RPMI7951 (cell line): ENCODE measurements around the gene NAPSA. TPM values are rescaled to one million over a fixed set of nuclear protein-coding genes. Genes with fewer than 3 reads are reported as not detected.

Experiments used
- DNase-seq: peaks from one replicate; pipeline ENCODE4 v3.0.0-alpha.2; 2012; ENCODE audit warnings: low read depth
- total RNA-seq: library from RNA; depleted of rRNA; stranded (reverse); fragments of >200 nt; shearing (Covaris generic); gene quantifications from 2 replicates; pipeline ENCODE4 v1.2.3, GENCODE V29; 2014; rRNA removed

Gene NAPSA
- total RNA-seq, 1 experiment from 2014 or later, result not detected

DNA sequence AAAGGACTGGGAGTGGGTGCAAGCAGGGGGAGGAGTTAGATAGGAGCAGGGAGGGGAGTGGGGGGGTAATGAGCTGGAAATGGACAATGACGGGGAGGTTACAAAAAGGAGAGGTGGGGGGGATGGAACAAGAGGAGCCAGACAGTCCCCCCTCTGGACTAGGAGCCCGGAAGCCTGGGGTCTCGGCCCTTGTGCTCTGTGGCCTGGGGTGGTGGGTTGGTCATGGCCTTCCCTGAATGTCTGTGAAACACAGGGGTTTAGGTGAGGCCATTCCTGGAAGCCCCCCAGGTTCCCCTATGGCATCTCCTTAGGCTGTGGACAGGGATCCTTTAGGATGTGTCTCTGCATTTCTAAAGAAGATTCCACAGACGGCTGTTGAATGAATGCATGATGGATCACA lies 48.3 kb downstream of the NAPSA start:
- no peak for DNase-seq

DNA sequence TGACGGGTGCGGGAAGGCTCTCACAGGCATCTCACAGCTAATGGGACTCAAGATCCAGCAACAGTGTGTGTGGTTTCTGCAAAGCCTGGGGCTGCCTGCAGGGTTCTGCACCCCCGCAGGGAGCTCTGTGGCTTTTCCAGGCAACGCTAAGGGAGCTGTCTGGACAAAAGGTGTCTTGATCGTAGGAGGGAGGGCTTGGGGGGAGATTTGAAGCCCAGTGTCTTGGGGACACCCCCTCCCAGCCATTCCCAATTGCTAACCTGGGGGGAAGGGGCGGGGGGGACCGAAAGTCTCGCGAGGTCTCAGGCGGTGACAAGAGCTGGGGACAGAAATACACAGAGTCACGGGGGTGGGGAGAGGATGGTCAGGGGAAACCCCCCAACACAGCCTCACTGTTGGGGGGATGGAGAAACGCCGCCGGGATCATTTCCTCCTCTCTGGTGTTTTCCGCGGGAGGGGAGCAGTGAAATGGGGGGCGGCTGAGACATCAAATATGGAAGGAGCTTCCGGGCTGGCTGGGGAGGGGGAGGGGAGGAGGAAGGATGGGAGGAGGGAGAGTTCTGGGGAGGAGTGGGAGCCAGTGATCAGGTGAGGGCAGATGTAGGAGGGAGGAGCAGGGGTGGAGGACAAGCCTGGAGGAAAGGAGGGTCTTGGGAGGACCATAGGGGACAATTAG lies 49.5 kb downstream of the NAPSA start:
- DNase-seq, result peak; percentile 21

DNA sequence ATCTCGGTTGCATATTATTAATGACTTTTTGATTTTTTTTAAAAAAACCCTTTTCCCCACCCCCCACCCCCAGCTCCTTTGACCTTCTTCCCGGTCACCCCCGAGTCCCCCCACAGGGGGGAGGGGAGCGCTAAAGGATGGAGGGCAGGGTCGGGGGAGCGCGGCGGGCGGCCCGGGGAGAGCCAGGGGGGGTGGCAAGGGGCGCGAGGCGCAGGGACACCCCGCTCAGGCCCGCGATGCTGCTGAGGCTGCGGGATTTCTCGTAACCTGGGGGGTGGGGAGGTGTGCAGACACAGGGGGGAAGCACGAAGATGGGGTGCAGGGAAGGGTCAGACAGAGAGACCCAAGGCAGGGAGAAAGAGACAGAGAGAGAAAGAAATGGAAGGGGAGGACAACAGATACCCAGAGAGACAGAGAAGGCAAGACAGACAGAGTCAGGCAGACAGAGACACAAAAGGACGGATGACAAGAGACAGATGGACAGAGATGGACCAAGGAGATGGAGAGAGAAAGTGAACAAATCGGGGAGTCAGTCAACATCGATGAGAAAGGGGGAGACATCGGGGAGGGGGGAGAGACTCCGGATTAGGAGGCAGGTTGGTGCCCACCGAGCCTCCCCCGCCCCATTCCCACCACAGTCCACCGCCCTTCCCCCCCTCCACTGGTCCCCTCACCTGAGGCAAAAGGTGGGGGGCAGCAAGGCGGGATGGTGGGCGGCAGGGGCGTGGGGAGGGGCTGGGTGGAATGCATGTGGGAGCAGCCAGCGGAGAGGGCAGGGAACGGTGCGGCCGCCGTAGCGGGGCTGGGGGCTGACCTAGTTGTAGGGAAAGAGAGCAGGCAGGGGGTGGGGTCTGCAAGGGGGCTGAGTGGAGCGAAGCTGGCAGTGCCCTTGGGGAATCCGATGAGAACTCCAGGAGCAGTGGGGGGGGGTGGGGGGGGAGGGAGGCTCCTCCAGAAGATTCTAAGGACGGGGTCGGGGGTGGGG lies 50.4 kb downstream of the NAPSA start:
- DNase-seq, result no peak

DNA sequence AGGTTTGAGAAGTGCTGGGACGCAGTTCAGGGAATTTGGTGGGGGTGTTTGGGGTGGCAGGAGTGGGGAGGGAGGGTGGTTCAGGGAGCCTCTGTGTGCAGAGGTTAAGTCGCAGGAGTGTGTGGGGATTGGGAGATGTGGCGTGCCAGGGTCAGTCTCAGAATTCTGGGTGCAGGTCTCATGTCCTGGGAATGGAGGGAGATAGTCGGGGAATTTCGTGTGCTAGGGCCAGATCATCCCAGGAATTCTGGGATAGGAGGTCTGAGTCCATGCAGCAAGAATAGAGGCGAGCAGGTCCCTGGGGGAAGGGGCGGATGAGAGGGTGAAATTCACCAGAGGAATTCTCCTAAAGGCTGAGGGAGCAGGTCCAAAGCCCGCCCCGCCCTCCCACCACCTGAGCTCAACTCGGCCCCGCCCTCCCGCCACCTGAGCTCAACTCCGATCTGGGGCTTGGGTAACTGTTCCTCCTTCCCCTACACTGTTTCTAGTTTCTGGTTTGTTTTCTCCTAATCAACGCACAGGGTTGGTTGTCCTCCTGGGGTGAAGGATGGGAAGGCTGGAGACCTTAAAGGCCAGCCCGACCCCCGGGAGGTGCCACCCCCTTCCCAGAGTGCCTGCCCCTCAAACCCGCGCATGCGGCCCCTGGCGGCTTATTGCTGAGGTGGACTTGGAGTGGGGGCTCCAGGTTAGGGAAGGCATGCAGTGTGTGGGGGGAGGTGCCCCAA lies 51.5 kb downstream of the NAPSA start:
- DNase-seq, result no peak

DNA sequence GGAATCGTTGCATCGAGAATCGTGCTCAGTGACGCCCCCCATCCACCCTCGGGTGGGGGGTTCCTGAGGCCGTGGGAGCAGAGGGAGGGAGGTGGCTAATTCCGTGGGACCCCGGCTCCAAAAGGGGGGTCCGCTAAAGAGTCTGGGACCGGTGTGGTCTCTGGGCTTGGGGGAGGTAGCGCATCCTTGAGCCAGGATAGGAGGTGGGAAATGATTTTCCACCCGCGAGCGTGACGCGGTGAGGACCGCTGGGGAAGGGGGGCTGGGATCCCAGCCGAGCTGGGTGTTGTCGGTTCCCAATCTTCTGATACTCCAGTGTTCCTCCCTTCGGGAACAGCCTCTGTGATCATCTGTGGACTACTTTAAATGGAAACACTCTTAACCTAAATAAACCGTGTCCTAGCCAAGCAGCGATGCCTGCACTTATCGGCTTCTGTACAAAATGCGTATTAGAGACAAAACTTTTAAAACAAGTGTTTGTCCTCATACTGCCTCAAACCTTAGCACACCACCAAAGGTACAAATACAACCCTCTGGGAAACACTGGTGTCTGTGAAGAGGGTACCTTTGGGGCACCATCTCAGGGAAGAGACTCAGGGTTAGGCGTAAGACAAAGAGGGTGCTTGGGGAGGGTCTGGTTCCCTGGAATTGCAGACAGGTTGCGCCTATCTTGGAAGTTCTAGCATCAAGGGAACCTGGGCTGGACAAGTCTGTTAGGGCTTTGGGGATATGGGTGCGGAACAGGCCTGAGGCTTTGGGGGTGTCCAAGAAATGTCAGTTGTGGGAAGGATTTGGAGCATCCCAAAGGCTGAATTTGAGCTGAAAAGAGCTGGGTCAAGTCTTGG lies 52.2 kb downstream of the NAPSA start:
- no peak for DNase-seq

GRCh38 chr19:50311723-50312635 lies 53.5 kb downstream of the NAPSA start:
- no peak for DNase-seq

- DNase-seq, result no peak
Measured at GRCh38 chr19:50310759-50311465, 54.5 kb downstream of the NAPSA start.

GRCh38 chr19:50309396-50310125 lies 55.9 kb downstream of the NAPSA start:
- no peak for DNase-seq

GRCh38 chr19:50308991-50309390 lies 56.4 kb downstream of the NAPSA start:
- DNase-seq, result no peak

Other genes starting within 250 kb of the NAPSA start
- not detected in 2 replicates for gene IZUMO2, start 202.4 kb downstream of the NAPSA start, total RNA-seq
- gene MYH14, start 162.0 kb downstream of the NAPSA start, total RNA-seq, result under 0.01 and 0.39 TPM in 2 replicates
- 0.12 TPM in 1 of 2 replicates, not detected in the other for gene KCNC3, start 36.3 kb downstream of the NAPSA start, total RNA-seq
- gene NR1H2, start 10.8 kb upstream of the NAPSA start, total RNA-seq, result 92.0 and 102 TPM in 2 replicates
- 38.6 and 42.7 TPM in 2 replicates for gene POLD1, start 18.7 kb upstream of the NAPSA start, total RNA-seq
- not detected in 2 replicates for gene SPIB, start 53.3 kb upstream of the NAPSA start, total RNA-seq
- 0.10 TPM in 1 of 2 replicates, not detected in the other for gene MYBPC2, start 67.3 kb upstream of the NAPSA start, total RNA-seq
- 36.9 and 75.3 TPM in 2 replicates for gene EMC10, start 110.9 kb upstream of the NAPSA start, total RNA-seq
- 1.3 TPM in 1 of 2 replicates, not detected in the other for gene GARIN5A, start 111.2 kb upstream of the NAPSA start, total RNA-seq
- 39.0 and 53.5 TPM in 2 replicates for gene JOSD2, start 145.6 kb upstream of the NAPSA start, total RNA-seq
- gene ASPDH, start 148.3 kb upstream of the NAPSA start, total RNA-seq, result not detected in 2 replicates
- gene LRRC4B, start 202.8 kb upstream of the NAPSA start, total RNA-seq, result not detected in 2 replicates